Dermis microvascular lymphatic vessel endothelial cell (primary cell): Measurements from ENCODE around the gene VWF. TPM values are rescaled to one million over a fixed set of nuclear protein-coding genes. Genes with fewer than 3 reads are reported as not detected.
"Not testable (repeated sequence)": the region's sequence is repeated elsewhere in the genome, so short reads cannot be mapped to it uniquely, and the experiment has no call there.

Source experiments
- DNase-seq, 2 donors: peaks; one replicate each; pipeline versions ENCODE4 v3.0.0 to v3.0.0-alpha.2; 2010; ENCODE audit warnings: low read depth in 2 of 2
- total RNA-seq: library from RNA; depleted of rRNA; stranded (reverse); fragments of >200 nt; gene quantifications from 2 replicates; pipeline ENCODE4 v1.2.1, GENCODE V29; 2014

VWF gene
- total RNA-seq, 1 donor from 2014 or later = 467 TPM

- DNase-seq = no peak
Measured at GRCh38 chr12:6146509-6146908, 22.0 kb upstream of the VWF start.

- DNase-seq = peak in 1 of 2 donors; percentile 82
Measured at GRCh38 chr12:6145564-6145963, 21.1 kb upstream of the VWF start.

- DNase-seq = no peak
Measured at GRCh38 chr12:6143303-6143675, 18.8 kb upstream of the VWF start.

- not testable (repeated sequence) for DNase-seq
Measured at GRCh38 chr12:6142368-6143302, 18.2 kb upstream of the VWF start.

DNA sequence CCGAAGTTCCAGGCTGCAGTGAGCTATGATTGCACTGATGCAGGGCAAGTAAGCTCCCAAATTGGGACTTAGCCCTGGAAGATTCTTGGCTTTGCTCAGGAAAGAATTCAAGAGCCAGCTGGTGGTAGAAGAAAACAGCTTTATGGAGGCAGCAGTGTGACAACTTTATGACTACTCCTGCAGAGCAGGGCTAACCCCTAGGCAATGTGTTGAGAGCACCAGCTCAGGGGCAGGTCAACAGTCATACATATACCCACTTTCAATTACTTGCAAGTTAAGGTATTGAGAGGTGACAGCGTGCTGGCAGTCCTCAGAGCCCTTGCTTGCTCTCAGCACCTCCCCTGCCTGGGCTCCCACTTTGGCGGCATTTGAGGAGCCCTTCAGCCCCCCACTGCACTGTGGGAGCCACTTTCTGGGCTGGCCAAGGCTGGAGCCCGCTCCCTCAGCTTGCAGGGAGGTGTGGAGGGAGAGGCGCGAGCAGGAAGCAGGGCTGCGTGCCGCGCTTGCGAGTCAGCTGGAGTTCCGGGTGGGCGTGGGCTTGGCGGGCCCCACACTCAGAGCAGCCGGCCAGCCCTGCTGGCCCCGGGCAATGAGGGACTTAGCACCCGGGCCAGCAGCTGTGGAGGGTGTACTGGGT is 17.4 kb upstream of the VWF start:
- peak in 1 of 2 donors; percentile 41 for DNase-seq

DNA sequence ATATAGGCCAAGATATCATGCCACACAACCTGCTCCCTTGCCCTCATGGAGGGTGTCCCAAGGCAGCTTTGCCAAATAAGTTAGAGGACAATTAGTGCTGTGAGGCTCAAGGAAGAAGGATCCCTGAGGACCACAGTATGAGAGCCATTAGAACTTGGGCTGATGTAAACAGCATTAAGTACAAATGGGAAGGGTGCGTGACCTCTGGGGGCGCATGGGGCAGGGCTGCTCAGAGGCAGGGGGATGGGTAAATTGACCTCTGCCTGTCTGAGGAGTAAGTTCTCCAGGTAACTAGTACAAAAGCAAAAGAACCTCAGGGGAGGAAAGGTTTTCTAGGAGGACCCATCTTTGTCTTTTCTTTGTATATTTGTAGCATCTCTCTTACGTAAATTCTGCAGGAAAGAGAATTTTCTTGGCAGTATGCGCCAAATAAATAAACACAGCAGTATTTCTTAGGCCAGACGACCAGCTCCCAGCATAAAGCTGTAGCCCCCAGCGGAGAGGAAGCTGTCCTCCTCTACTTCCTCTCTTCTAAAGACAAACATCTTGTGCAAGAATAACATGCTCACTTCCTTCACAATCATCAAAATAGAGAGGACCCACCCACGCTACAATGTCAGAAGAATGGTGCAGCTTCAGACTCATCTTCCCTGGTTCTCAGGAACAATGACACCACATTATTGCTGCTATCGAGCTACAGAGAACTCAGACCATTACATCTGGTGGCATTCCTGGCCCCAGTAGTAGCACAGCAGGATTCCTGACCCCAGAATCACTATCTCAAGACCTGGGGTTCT is 16.4 kb upstream of the VWF start:
- DNase-seq = peak in 1 of 2 donors; percentile 87

GRCh38 chr12:6135071-6135470 is 10.6 kb upstream of the VWF start:
- DNase-seq = peak in 1 of 2 donors; percentile 74

GRCh38 chr12:6133642-6134041 is 9.2 kb upstream of the VWF start:
- no peak for DNase-seq

DNA sequence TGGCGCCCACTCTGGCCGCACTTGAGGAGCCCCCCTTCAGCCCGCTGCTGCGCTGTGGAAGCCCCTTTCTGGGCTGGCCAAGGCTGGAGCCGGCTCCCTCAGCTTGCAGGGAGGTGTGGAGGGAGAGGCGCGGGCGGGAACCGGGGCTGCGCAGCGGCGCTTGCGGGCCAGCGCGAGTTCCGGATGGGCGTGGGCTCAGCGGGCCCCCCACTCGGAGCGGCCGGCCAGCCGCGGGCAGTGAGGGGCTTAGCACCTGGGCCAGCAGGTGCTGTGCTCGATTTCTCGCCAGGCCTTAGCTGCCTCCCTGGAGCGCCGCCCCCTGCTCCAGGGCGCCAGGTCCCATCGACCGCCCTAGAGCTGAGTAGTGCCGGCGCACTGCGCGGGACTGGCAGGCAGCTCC is 8.0 kb upstream of the VWF start:
- DNase-seq = no peak

- no peak for DNase-seq
Measured at GRCh38 chr12:6125310-6125608, 789 bp upstream of the VWF start.

DNA sequence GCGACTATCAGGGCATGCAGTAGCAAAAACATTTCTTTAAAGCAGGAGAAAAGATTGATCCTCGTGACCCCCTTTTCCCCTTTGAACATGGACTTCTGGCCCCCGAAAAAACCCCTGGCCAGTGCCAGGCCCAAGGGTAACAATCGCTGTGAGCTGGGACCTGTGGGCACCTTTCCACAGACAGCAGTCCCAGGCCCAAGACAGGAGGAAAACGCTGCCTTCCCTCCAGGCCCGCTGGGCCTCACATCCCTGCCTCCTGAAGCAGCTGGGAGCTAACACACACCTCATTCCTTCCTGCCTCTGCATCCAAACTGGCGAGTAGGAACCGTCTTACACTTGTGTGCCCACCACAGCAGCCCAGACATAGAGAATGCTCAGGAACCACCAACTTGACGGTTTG is 1.2 kb downstream of the VWF start:
- no peak for DNase-seq

GRCh38 chr12:6122201-6122600 is 2.3 kb downstream of the VWF start:
- DNase-seq = no peak

GRCh38 chr12:6120796-6121473 is 3.5 kb downstream of the VWF start:
- no peak for DNase-seq

DNA sequence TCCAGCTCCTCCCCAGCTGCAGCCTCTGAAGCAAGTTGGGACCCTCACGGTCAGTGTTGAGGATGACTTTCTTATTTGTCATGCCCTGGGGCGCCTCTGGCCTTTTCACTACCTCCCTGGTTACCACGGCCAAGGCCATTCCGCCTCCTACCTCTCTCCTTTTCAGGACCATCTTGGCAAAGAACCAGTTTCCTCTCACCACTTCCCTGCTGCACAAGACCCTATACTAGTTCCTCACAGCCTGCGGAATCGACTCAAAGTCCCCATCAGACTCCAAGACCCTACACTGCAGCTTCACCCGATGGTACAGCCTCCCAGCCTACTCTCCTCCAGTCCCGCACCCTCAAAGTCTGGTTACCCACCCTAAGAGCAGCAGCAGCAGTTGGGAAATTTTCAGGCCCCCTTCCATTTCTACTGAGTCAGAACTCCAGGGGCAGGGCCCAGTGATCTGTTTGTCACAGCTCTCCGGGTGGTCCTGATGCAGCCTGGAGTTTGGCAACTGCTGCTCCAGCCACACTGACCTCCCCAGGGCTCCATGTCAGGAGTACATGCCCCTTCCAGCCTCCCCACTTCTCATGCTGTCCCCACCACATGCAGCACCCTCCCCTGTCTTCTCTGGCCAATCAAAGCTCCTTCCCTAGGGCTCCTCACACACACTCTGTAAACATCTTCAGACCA is 5.4 kb downstream of the VWF start:
- DNase-seq = no peak

DNA sequence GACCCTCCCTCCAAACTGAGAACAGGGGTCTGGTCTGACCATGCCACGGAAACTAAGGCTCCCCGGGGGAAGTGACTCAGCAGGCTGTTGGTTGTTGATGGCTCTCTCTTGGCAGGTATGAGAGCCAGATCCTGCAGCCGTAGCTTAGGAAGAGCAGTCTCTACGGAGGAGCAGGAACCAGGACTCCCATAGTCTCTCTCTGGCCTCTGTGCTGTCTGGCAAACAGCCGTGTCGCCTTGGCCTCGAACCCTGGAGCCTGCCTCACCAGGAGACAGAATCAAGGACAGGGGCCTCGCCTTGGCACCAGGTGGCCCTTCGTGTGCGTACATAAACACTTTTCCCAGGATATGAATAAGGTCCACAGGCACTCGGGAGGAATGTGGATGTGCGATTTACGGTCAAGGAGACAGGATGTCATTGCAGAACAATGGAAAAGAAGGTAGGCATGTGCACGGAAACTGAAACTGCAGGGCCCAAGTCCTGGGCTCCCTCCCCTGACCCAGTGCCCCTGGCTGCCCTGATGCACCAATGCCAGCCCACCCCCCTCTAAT is 7.9 kb downstream of the VWF start:
- DNase-seq = peak; percentile 86 to 91

- DNase-seq = peak in 1 of 2 donors; percentile 52
Measured at GRCh38 chr12:6115389-6115788, 9.1 kb downstream of the VWF start.

- DNase-seq = no peak
Measured at GRCh38 chr12:6114476-6114870, 10.0 kb downstream of the VWF start.

GRCh38 chr12:6113691-6114475 is 10.6 kb downstream of the VWF start:
- no peak for DNase-seq

DNA sequence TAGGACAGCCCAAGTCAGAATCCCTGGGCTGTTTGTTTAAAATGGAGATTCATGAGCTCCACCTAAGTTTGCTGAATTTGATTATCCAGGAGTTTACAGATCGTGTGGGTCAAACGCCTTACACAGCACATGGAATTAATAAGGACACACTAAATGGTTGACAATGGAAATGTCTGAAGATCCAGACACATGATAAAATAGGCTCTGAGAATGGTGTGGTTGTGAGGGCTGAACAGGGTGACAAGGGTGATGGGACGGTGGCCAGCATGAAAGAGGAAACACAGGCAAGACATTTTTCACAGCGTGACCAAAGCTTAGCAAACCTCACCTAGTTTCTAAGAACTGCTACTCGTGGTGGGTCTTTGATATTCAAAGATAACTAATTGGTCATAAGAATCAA is 12.5 kb downstream of the VWF start:
- DNase-seq = no peak

DNA sequence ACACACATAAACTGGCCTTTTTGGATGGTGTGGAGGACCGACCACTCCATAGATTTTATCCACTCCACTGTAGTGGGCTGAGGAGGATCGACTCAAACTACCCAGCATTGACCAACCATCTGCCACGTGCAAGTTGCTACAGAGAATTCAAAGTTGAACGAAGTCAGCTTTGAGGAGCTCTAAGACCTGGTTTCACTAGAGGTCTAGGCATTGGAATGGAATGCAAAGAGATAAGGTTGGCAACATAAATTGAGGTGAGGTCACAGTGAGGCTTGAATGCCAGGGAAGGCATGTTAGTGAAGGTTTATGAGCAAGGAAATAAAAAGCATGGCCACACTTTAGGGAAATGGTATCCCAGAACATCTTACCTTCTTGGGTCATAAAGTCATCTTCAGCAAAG is 14.5 kb downstream of the VWF start:
- DNase-seq = no peak
